Endodermal cell (in vitro differentiated cells): ENCODE data around the gene TEX9. TPM values are rescaled to one million over a fixed set of nuclear protein-coding genes. Genes with fewer than 3 reads are reported as not detected.

Source experiments
- DNase-seq: peaks from one replicate; pipeline ENCODE4 v3.0.0-alpha.2; 2017
- H3K27ac ChIP-seq: 2 replicates; pipeline ENCODE4 v1.5.1; 2013; ENCODE audit warnings: mild to moderate bottlenecking, low read depth, low read length, moderate library complexity
- H3K27me3 ChIP-seq: 2 replicates; pipeline ENCODE4 v1.6.1; 2013; ENCODE audit warnings: mild to moderate bottlenecking, low read length, moderate library complexity; ENCODE audit not compliant: insufficient read depth, control insufficient read depth, poor library complexity, severe bottlenecking
- H3K36me3 ChIP-seq: 2 replicates; pipeline ENCODE4 v1.7.0; 2013; ENCODE audit warnings: mild to moderate bottlenecking, low read length, moderate library complexity; ENCODE audit not compliant: control insufficient read depth, insufficient read depth
- H3K4me1 ChIP-seq: one replicate; pipeline ENCODE4 v1.7.0; 2013; ENCODE audit warnings: low read length; ENCODE audit not compliant: control insufficient read depth, insufficient read depth
- H3K4me3 ChIP-seq: 2 replicates; pipeline ENCODE4 v1.5.1; 2013; ENCODE audit warnings: mild to moderate bottlenecking, low read length, moderate library complexity
- H3K9ac ChIP-seq: 2 replicates; pipeline ENCODE4 v1.6.1; 2013; ENCODE audit warnings: mild to moderate bottlenecking, low read length, moderate library complexity; ENCODE audit not compliant: poor library complexity, severe bottlenecking; ENCODE audit errors: extremely low read depth
- H3K9me3 ChIP-seq: 2 replicates; pipeline ENCODE4 v1.6.1; 2013; ENCODE audit warnings: mild to moderate bottlenecking, low read length, moderate library complexity; ENCODE audit not compliant: control insufficient read depth
- H3K27ac Mint-ChIP-seq: 2 replicates; pipeline ENCODE4 v1.8.0; 2020; ENCODE audit warnings: mixed read lengths
- H3K27me3 Mint-ChIP-seq: 2 replicates; pipeline ENCODE4 v1.8.0; 2021; ENCODE audit warnings: mild to moderate bottlenecking, mixed read lengths; ENCODE audit not compliant: insufficient read depth
- H3K36me3 Mint-ChIP-seq: 2 replicates; pipeline ENCODE4 v1.8.0; 2020; ENCODE audit warnings: low read depth, mixed read lengths
- H3K4me1 Mint-ChIP-seq: 2 replicates; pipeline ENCODE4 v1.8.0; 2020; ENCODE audit warnings: mixed read lengths
- H3K4me3 Mint-ChIP-seq: 2 replicates; pipeline ENCODE4 v1.8.0; 2020; ENCODE audit warnings: mild to moderate bottlenecking, moderate library complexity, mixed read lengths
- H3K9me3 Mint-ChIP-seq: 2 replicates; pipeline ENCODE4 v1.8.0; 2020; ENCODE audit warnings: mild to moderate bottlenecking, mixed read lengths
- whole genome bisulfite sequencing, 2 experiments: methylation state at CpG; one replicate each; pipeline versions ENCODE4 v1.1.5 to v1.1.7; 2013; ENCODE audit warnings: missing lambda C conversion rate in 2 of 2, mixed read lengths in 1 of 2; ENCODE audit not compliant: insufficient coverage in 1 of 2, insufficient read length in 1 of 2; 5-methylcytosine and 5-hydroxymethylcytosine counted together
- total RNA-seq, 2 donors: library from RNA; stranded (reverse); fragmentation: NEBNext Ultra II Directional in 1 of 2; extraction: Animal tissue kit (Norgen Biotek cat#: 25700) in 1 of 2; gene quantifications; 2 replicates in 1 of 2; 3 replicates in 1 of 2; pipeline ENCODE4 v1.2.1, GENCODE V29; 2021
- TF ChIP-seq, protein P1 (sequence below): fragments of 200-600 bp; sonication (generic); conservative IDR thresholded peaks from 2 replicates; pipeline ENCODE4 v1.5.0; 2021; ENCODE audit warnings: antibody characterized with exemption, mild to moderate bottlenecking

Gene TEX9
- total RNA-seq, 2 donors from 2014 or later, result 8.7 to 10.2 TPM

DNA sequence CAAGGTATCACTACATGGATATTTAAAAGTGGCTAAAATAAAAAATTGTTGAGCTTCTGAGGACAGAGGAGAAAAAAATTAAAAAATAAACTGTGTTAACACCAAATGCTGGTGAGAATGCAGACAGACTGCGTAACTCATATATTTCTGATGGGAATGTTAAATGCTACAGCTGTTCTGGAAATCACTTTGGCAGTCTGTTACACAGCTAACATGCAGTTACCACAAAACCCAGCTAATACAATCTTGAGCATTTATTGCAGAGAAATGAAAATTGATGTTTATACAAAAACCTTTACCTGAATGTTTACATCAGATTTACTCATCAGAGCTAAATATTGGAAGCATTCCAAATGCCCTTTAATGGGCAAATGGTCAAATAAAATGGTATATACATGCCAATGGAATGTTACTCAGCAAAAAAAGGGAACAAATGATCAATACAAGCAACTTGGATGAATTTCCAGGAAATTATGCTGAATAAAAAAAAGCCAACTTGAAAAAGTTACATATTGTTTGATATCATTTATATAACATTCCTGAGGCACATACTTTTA is 75.1 kb downstream of the TEX9 start:
- H3K27me3 Mint-ChIP-seq, result no peaks in the 10 kb centered on the region
- H3K27ac ChIP-seq, result no peak overlapping the region
- H3K9me3 Mint-ChIP-seq, result peaks cover 45% of the 10 kb centered on the region
- H3K4me3 ChIP-seq, result no peak overlapping the region
- no peak overlapping the region for H3K27ac Mint-ChIP-seq
- no peaks in the 10 kb centered on the region for H3K36me3 ChIP-seq
- DNase-seq, result no peak
- H3K27me3 ChIP-seq, result no peaks in the 10 kb centered on the region
- no peak overlapping the region for H3K9ac ChIP-seq
- H3K4me1 Mint-ChIP-seq, result no peaks in the 10 kb centered on the region
- H3K36me3 Mint-ChIP-seq, result peaks cover 36% of the 10 kb centered on the region
- 100% methylated on average over 1 of the region's 1 CpG for WGBS, 2 experiments
- TF ChIP-seq, protein P1, sequence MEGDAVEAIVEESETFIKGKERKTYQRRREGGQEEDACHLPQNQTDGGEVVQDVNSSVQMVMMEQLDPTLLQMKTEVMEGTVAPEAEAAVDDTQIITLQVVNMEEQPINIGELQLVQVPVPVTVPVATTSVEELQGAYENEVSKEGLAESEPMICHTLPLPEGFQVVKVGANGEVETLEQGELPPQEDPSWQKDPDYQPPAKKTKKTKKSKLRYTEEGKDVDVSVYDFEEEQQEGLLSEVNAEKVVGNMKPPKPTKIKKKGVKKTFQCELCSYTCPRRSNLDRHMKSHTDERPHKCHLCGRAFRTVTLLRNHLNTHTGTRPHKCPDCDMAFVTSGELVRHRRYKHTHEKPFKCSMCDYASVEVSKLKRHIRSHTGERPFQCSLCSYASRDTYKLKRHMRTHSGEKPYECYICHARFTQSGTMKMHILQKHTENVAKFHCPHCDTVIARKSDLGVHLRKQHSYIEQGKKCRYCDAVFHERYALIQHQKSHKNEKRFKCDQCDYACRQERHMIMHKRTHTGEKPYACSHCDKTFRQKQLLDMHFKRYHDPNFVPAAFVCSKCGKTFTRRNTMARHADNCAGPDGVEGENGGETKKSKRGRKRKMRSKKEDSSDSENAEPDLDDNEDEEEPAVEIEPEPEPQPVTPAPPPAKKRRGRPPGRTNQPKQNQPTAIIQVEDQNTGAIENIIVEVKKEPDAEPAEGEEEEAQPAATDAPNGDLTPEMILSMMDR, result no peak
- H3K4me1 ChIP-seq, result no peaks in the 10 kb centered on the region
- no peak overlapping the region for H3K4me3 Mint-ChIP-seq
- H3K9me3 ChIP-seq, result peaks cover 6% of the 10 kb centered on the region

DNA sequence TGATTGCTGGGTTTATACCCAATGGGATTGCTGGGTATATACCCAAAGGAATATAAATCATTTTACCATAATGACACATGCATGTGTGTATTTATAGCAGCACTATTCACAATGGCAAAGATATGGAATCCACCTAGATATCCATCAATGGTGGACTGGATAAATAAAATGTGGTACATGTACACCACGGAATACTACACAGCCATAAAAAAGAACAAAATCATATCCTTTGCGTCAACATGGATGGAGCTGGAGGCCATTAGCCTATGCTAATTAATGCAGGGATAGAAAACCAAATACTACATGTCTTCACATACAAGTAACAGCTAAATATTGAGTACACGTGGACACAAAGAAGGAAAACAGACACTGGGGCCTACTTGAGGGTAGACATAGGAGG is 77.1 kb downstream of the TEX9 start:
- WGBS, 2 experiments, result 84% methylated on average over 3 of the region's 3 CpGs; no CpG with 5 or more reads in 1 of the 2 experiments
- DNase-seq, result no peak
- Histone ChIP-seq H3K4me3 (no peak overlapping the region), H3K9me3 (peaks cover 6% of the 10 kb centered on the region), H3K9ac (no peak overlapping the region), H3K27me3 (no peaks in the 10 kb centered on the region), H3K36me3 (no peaks in the 10 kb centered on the region), H3K27ac (no peak overlapping the region), H3K4me1 (no peaks in the 10 kb centered on the region)
- Mint-ChIP-seq H3K27me3 (no peaks in the 10 kb centered on the region), H3K36me3 (peaks cover 25% of the 10 kb centered on the region), H3K4me1 (no peaks in the 10 kb centered on the region), H3K27ac (no peak overlapping the region), H3K4me3 (no peak overlapping the region), H3K9me3 (peaks cover 30% of the 10 kb centered on the region)
- TF ChIP-seq, protein P1, result no peak

DNA sequence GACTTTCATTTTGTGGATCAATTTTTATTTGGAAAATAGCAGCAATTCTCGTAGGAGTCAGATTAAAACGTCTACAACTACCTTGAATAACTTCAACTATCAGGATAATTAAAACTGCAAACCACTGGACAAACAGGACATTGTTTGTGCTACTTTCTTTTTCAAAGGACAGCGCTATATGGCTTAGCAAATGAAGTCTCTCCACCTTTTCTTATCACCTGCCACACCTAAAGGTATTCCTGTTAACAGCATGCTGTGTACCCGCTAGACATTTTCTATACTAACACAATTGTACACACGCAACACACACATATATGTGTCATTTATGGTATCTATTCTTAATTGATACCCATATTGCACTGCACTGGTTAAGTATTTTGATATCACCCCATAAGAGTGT is 80.5 kb downstream of the TEX9 start:
- no peak overlapping the region for H3K9ac ChIP-seq
- TF ChIP-seq, protein P1, result no peak
- no peaks in the 10 kb centered on the region for H3K27me3 ChIP-seq
- WGBS, 2 experiments, result 86 to 97% methylated on average over 3 to 5 of the region's 5 CpGs
- Mint-ChIP-seq H3K9me3 (peaks cover 9% of the 10 kb centered on the region), H3K27ac (no peak overlapping the region), H3K27me3 (no peaks in the 10 kb centered on the region), H3K36me3 (peaks cover 18% of the 10 kb centered on the region), H3K4me1 (no peaks in the 10 kb centered on the region), H3K4me3 (no peak overlapping the region)
- H3K4me3 ChIP-seq, result no peak overlapping the region
- peaks cover 6% of the 10 kb centered on the region for H3K9me3 ChIP-seq
- H3K36me3 ChIP-seq, result no peaks in the 10 kb centered on the region
- H3K4me1 ChIP-seq, result no peaks in the 10 kb centered on the region
- H3K27ac ChIP-seq, result no peak overlapping the region
- DNase-seq, result no peak
